K562 (cell line): Measurements from ENCODE around the gene SLC43A2.

Source experiments
- EP400 ChIP-seq: fragments of 450-650 bp; IDR thresholded peaks from 2 replicates; pipeline ENCODE4 v1.6.1; 2017; ENCODE audit warnings: antibody characterized with exemption, mild to moderate bottlenecking, moderate library complexity
- RB1 ChIP-seq: fragments of 450-650 bp; IDR thresholded peaks from 2 replicates; pipeline ENCODE4 v1.6.1; 2017; ENCODE audit warnings: low read depth, mild to moderate bottlenecking
- SAFB2 ChIP-seq: fragments of 200-400 bp; formaldehyde crosslinking; IDR thresholded peaks from 2 replicates; pipeline ENCODE4 v1.6.1; 2018; ENCODE audit warnings: borderline replicate concordance, low read length, low read depth, moderate library complexity; ENCODE audit not compliant: severe bottlenecking
- TARDBP ChIP-seq: fragments of 450-650 bp; IDR thresholded peaks from 2 replicates; pipeline ENCODE4 v1.6.1; 2016
- ZNF311 ChIP-seq: fragments of 250-450 bp; sonication (Bioruptor Pico); IDR thresholded peaks from 2 replicates; pipeline ENCODE4 v1.4.0; 2020; ENCODE audit warnings: mild to moderate bottlenecking, moderate library complexity
- ZNF316 ChIP-seq: fragments of 450-650 bp; IDR thresholded peaks from 2 replicates; pipeline ENCODE4 v1.6.1; 2016
- TF ChIP-seq, protein P1 (sequence below), 3 experiments: IDR thresholded peaks in 2 of 3; conservative IDR thresholded peaks in 1 of 3; 2 replicates each; pipeline ENCODE4 v1.5.1; 2011 to 2012; ENCODE audit warnings: low read length in 3 of 3, mild to moderate bottlenecking in 3 of 3, control low read depth in 2 of 3, improper control_type of control experiment in 1 of 3, inconsistent platforms in 1 of 3, low read depth in 1 of 3, mixed read lengths in 1 of 3, moderate library complexity in 1 of 3; ENCODE audit not compliant: insufficient read depth in 2 of 3
- TF ChIP-seq, protein P2 (sequence below), 2 experiments: fragments of 450-650 bp in 1 of 2; sonication (generic) in 1 of 2; formaldehyde crosslinking in 1 of 2; IDR thresholded peaks in 1 of 2; conservative IDR thresholded peaks in 1 of 2; 2 replicates each; pipeline versions ENCODE4 v1.6.1 to v1.8.1; 2016 to 2023; ENCODE audit warnings: mild to moderate bottlenecking in 2 of 2, moderate library complexity in 2 of 2, inconsistent platforms in 1 of 2, missing genetic modification reagents in 1 of 2

DNA sequence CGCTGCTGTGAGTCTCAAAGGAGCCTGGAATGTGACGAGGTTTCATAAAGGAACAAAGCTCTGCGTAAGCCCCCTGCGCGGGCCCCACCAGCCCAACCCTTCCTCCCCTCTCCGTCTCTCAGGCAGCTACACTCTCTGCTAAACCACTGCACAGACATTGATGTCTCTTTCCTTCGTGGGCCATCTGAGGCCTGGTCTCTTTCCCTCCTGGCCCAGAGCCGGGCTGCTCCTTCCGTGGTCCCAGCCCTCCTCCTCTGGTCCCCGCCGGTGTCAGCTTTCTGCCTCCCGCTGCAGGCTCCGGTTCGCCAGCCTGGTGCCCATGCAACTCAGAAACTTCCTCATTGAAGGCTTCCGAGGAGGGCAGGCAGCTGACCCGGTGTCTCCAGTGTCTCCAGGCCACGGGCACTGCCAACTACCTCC is 9.5 kb upstream of the SLC43A2 start:
- TF ChIP-seq RB1, result no peak
- TF ChIP-seq EP400, result no peak
- TF ChIP-seq TARDBP, result no peak
- TF ChIP-seq, protein P1, sequence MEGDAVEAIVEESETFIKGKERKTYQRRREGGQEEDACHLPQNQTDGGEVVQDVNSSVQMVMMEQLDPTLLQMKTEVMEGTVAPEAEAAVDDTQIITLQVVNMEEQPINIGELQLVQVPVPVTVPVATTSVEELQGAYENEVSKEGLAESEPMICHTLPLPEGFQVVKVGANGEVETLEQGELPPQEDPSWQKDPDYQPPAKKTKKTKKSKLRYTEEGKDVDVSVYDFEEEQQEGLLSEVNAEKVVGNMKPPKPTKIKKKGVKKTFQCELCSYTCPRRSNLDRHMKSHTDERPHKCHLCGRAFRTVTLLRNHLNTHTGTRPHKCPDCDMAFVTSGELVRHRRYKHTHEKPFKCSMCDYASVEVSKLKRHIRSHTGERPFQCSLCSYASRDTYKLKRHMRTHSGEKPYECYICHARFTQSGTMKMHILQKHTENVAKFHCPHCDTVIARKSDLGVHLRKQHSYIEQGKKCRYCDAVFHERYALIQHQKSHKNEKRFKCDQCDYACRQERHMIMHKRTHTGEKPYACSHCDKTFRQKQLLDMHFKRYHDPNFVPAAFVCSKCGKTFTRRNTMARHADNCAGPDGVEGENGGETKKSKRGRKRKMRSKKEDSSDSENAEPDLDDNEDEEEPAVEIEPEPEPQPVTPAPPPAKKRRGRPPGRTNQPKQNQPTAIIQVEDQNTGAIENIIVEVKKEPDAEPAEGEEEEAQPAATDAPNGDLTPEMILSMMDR (IDR thresholded peaks at IDR 0.05 in 2 of 3, conservative IDR thresholded peaks at IDR 0.05 in 1 of 3; ENCODE audit: insufficient read depth in 2 of 3, low read depth in 1 of 3, low read length in 3 of 3), result no peak
- TF ChIP-seq ZNF316, result no peak
- TF ChIP-seq ZNF311 (CRISPR knock-in tag), result no peak
- TF ChIP-seq SAFB2, result no peak
- TF ChIP-seq, protein P2, sequence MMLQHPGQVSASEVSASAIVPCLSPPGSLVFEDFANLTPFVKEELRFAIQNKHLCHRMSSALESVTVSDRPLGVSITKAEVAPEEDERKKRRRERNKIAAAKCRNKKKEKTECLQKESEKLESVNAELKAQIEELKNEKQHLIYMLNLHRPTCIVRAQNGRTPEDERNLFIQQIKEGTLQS (IDR thresholded peaks at IDR 0.05), result no peak
- TF ChIP-seq, protein P2 (CRISPR knock-in tag; conservative IDR thresholded peaks at IDR 0.05), result no peak
